NCI-H1930 (cell line): Measurements from ENCODE around the gene FARP2.
"Not testable (repeated sequence)": the region's sequence is repeated elsewhere in the genome, so short reads cannot be mapped to it uniquely, and the experiment has no call there.

Experiments
- DNase-seq, 2 experiments: peaks; one replicate each; lab custom pipeline; 2025; lab: John Stamatoyannopoulos, UW

Gene FARP2

DNA sequence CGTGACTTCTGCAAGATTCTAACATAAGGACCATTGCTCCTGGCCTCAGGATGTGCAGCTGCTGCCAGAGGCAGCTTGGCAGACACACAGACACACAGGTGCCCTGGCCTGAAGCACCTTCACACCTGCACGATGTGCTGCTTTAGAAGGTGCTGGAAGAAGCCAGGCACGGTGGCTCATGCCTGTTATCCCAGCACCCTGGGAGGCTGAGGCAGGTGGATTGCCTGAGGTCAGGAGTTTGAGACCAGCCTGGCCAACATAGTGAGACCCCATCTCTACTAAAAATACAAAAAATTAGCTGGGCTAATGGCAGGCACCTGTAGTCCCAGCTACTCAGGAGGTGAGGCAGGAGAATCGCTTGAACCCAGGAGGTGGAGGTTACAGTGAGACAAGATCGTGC, 57.4 kb downstream of the FARP2 start:
- DNase-seq: not testable (repeated sequence)

DNA sequence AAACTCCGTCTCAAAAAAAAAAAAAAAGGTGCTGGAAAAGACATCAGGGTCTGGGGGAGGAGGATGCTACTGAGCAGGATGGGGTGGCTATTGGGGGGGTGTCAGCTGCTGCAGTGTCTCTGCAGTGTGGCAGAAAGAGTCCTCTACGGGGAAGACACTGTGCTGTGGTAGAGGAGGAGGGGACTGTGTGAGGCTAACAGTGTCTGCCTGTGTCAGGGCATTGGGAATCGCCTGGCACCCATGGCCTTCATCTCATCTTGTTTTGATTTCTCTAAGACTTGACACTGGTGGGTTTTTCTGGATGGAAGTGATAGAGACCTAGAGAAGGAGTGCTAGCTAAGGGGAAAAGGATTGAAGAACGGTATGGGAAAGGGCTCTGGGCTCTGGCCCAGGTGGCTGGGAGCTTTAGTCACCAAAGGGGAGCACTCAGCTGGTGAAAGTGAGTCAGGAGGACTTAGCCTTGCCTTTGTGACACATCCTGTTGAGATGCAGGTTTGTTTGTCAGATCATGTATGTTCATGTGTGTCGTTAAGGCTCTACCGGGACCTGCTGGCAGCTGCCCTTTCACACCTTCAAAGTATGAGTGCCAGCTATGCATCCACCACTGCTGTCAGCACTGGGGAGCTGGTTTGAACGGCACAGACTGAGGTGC, 58.0 kb downstream of the FARP2 start:
- no peak for DNase-seq

DNA sequence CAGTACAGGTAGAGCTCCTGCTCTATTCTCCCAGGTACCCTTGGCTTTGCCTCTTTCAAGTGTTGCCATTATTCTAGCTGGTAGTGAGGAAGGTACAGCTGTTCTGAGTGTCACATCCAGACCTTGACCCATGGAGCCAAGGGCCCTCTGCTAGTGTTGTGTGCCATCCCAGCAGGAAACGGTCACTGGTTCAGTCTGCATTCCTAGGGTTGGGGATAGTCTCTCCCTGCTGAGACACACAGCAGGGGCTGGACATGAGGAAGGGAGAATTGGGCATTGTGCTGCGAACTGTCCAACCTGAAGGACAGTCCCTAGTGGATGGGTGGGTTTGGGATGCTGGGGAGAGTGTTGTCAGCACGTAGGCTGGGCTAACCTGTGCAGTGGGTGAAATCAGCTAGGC, 59.1 kb downstream of the FARP2 start:
- no peak for DNase-seq

DNA sequence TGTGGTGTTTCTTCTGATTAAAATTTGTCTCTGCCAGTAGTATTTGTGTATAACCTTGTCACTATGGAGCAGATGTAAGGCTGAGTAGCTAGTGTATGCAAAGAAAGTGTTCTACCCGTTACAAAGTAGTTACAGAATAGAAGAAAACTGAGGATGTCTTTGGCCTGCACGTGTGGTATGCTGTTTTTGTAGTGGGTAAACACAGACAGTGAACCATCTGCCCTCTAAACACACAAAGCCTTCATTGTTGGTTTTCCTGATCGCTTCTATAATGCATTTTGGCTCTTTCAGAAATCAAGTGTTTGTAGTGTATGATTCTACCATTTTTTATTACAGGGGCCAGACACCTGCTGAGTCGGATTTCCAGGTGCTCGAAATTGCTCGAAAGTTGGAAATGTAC, 61.5 kb downstream of the FARP2 start:
- peak in 1 of 2 experiments; percentile 9 for DNase-seq

GRCh38 chr2:241421330-241421729, 65.2 kb downstream of the FARP2 start:
- no peak for DNase-seq

GRCh38 chr2:241421942-241422341, 65.9 kb downstream of the FARP2 start:
- DNase-seq: not testable (repeated sequence)

DNA sequence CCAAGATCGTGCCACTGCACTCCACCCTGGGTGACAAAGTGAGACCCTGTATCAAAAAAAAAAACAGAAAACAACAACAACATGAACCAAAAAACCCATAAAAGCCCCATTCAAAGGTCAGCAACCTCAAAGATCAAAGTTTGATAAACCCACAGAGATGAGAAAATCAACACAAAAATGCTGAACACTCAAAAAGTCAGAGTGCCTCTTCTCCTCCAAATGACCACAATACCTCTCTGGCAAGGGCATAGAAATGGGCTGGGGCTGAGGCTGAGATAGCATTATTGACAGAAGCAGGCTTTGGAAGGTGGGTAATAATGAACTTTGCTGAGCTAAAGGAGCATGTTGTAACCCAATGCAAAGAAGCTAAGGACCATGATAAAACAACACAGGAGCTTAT, 66.3 kb downstream of the FARP2 start:
- no peak for DNase-seq

GRCh38 chr2:241423489-241423888, 67.4 kb downstream of the FARP2 start:
- not testable (repeated sequence) for DNase-seq

DNA sequence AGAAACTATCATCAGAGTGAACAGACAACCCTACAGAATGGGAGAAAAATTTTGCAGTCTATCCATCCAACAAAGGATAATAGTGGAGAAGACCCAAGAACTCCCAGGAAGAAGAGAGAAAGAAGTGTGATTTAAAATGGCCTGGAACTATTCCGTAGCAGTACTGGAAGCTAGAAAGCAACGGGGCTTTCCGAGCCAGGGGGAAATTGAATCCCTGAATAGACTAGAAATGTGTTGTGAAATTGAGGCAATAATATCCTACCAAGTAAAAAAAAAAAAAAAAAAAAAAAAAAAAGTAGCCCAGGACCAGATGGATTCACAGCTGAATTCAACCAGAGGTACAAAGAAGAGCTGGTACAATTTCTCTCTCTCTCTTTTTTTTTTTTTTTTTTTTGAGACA, 69.3 kb downstream of the FARP2 start:
- no peak for DNase-seq

DNA sequence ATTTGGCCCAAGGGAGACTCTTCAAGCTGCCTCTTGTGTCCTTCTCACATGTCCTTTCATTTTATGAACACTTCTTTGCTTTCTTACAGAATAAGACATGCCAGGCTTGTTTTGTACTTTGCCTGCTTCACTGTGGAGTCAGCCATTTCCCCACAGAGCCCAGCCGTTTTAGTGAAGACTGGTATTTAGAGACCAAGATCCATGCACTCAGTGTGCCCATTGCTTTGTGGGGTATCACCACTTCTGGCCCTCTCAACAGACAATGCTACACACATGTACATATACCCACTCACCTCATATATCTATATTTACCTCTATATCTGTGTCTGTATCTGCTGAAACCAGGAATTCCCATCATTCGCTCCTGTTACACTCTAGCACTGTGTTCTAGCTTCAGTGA, 74.1 kb downstream of the FARP2 start:
- no peak for DNase-seq

DNA sequence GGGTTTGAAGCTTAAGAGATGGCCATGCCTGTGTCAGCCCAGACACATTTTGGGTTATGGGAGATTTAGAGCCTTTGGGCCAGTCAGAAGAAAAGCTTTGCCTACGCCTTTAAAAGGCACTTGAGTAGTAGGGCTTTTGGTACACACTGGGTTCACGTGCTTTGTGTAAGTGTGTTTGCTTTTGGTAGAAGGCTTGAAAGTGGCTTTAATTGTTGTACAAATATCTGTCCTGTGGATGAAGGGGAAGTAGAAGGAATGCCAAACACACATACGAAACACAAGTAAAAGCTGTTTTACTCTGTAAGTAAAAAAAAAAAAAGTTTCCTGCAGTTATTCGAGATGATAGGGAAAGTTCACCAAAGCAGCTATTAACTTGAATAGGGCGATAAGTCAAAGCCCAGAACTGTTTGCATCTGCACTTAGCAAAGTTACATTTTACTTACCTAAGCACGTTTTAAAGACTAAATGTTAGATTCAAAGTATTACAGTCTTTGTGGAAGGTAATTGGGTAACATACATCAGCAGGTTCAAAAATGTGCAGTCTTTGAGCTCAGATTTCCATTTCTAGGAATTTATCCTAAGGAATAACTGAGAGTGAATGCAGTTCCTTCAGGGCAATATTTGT, 76.9 kb downstream of the FARP2 start:
- DNase-seq: peak in 1 of 2 experiments; percentile 13

DNA sequence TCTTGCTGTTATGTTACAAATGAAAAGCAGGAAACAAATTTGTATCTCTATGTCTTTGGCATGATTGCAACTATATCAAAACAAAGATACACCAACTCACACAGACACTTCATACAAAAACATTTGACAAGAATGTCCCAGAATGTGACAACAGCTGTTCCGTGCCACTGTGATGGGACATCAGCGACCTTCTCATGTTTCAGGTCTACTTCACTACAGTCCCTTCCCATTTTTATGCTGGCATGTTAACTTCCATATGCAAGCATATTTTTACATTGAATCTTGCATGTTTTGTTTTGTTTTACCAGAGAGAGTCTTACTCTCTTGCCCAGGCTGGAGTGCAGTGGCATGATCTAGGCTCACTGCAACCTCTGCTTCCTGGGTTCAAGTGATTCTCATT, 81.1 kb downstream of the FARP2 start:
- no peak for DNase-seq

DNA sequence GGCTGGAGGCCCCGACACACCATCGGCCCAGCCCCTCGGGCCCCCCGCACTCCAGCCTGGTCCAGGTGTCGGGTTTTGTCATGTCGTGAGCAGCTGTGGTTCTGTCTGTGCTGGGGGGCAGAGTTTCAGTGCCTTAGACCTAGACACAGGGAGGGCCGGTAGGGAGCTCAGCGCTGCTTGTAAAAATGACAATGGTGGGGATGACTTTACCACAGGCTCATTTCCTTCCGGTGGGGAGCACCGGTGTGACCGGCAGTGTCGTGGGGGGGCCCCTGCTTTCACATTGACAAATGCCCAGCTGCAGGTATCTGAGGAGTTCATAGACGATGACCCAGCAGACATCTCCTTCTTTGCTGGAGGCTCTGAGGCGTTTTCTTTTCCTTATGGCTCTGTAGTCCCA, 85.4 kb downstream of the FARP2 start:
- DNase-seq: no peak

DNA sequence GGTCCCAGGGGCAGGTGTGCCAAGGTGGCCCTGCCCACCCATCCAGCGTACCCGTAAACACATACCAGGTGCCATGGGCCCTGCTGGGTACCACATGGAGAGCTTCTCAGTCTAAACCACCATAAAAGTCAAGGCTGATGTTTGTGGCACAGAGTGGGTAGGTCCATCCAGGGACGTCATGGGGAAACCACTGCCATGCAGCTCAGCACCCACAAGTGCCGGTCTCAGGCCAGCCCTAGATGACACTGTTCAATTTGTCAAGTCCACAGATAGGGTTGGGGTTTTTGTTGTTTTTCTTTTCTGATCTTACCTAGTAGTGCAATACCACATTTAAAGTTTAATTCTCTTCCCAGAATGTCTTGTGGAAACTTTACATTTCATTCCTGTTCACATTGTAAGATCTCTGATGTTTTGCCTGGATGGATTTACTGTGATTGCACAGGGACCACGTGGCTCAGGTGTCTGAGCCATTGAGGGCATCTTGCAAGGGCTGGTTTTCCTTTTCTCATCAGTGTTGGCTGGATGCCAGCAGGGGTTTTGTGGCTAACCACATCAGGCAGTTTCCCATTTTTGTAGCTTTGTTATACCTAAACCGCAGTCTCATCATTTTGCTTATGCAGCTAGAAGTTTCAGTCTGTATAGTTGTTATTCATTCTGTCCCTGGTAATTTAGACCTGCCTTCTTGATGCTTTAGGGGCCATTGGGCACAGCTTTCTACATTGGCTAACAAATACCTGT, 87.6 kb downstream of the FARP2 start:
- no peak for DNase-seq

DNA sequence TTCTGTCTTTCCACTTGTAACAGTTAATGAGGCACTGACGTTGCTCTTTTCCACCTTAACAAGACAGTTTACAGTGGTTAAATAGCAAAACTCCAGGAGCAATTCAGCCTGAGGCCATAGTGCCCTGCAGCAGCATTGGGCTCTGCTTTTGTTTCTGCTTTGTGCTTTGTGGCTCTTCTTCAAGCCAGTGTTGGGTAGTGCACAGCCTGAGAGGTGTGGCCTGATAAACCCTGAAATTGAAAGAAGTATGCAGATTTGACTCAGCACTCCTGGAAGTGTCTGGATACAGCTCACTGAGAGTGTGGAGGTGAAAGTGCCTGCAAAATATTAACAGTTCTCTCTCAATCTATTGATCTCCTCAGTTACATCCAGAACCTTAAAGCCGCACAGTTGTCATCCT, 89.3 kb downstream of the FARP2 start:
- DNase-seq: no peak

DNA sequence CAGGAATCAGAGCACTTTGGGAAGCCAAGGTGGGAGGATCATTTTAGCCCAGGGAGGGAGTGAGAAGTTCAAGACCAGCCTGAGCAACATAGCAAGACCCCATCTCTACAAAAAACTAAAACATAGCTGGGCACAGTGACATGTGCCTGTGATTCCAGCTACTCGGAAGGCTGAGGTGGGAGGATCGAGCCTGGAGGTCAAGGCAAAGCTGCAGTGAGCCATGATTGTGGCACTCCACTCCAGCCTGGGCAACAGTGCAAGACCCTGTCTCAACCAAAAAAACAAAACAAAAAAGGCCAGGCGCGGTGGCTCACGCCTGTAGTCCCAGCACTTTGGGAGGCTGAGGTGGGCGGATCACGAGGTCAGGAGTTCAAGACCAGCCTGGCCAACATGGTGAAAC, 94.0 kb downstream of the FARP2 start:
- DNase-seq: not testable (repeated sequence)

DNA sequence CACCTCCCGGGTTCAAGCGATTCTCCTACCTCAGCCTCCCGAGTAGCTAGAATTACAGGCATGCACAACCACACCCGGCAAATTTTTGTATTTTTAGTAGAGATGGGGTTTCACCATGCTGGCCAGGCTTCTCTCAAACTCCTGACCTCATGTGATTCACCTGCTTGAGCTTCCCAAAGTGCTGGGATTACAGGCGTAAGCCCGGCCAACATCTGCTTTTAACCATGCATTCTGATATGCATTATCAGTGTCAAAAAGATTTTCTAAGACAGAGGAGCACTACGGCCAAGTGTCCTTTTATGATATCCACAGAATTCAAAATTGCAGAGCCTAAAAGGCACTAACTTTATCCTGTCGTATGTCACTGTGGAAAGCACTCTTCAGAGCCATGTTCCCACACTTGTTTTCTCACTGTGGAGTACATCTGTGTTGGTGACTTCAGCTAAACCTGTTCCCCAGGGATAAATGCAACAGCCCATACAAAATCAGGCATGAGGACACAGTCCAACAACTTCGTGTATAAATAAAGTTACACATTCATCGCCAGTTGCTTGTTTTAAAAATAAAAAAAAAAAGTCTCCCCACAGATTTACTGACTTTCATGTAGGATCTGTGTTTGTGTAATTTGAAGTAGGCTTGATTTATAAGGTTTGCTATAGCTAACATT, 95.9 kb downstream of the FARP2 start:
- DNase-seq: no peak

GRCh38 chr2:241453919-241454318, 97.8 kb downstream of the FARP2 start:
- not testable (repeated sequence) for DNase-seq

GRCh38 chr2:241454837-241455485, 98.9 kb downstream of the FARP2 start:
- no peak for DNase-seq

- DNase-seq: no peak
Measured at GRCh38 chr2:241456546-241456945, 100.5 kb downstream of the FARP2 start.

- no peak for DNase-seq
Measured at GRCh38 chr2:241458687-241459086, 102.6 kb downstream of the FARP2 start.

DNA sequence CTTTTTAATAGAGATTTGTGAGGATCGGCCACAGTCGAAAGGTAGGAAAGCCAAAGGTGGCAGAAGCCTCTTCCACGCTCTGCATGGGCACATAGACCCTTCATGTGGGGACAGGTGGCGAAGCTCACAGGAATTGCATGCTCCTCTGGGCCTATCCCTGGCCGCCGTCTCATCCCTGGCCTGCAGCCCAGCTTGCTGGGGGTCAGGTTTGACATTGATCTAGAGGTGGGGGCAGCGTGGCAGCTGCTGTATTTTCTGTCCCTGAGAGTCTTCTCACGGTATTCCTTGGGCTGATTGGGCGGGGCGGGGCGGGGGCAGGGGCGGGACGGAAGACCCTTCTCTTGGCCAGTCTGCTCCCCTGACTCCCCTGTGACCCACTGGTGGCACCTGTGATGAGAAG, 103.4 kb downstream of the FARP2 start:
- no peak for DNase-seq
